SK-N-SH (cell line): Measurements from ENCODE around the gene LINC00237. TPM values are rescaled to one million over a fixed set of nuclear protein-coding genes. Genes with fewer than 3 reads are reported as not detected.

Source experiments
- CTCF ChIA-PET: fragments of 300-600, 350-600 bp; formaldehyde crosslinking; extraction: SDS; loops from one replicate; lab custom pipeline; 2021; lab: Yijun Ruan, JAX
- POLR2A ChIA-PET: fragments of 350-600 bp; sonication (Branson Sonifier 250); formaldehyde crosslinking; extraction: SDS; loops from one replicate; lab custom pipeline; 2020; ENCODE audit warnings: antibody characterized with exemption, inconsistent platforms; lab: Yijun Ruan, JAX
- DNase-seq: peaks from one replicate; pipeline ENCODE4 v3.0.0; 2012
- H2AFZ ChIP-seq: fragments of 200-600 bp; sonication (generic); 2 replicates; pipeline ENCODE4 v1.8.1; 2016; ENCODE audit warnings: antibody characterized with exemption, mild to moderate bottlenecking, low read depth
- H3F3A ChIP-seq: fragments of 200-600 bp; sonication (generic); replicated peaks from 2 replicates; pipeline ENCODE3; 2016; ENCODE audit warnings: antibody characterized with exemption, mild to moderate bottlenecking; ENCODE audit not compliant: insufficient read depth
- H3K27ac ChIP-seq, 2 experiments: fragments of 200-500 bp in 1 of 2; fragments of 200-600 bp in 1 of 2; sonication (Bioruptor generic) in 1 of 2; sonication (generic), shearing (Covaris generic) in 1 of 2; 2 replicates each; pipeline versions ENCODE4 v1.5.1 to v1.6.1; 2014 to 2016; ENCODE audit warnings: low read depth in 2 of 2, inconsistent platforms in 1 of 2, low read length in 1 of 2, mild to moderate bottlenecking in 1 of 2, mixed read lengths in 1 of 2
- H3K27me3 ChIP-seq: fragments of 200-600 bp; sonication (generic), shearing (Covaris generic); 2 replicates; pipeline ENCODE4 v1.6.1; 2016; ENCODE audit warnings: mixed run types; ENCODE audit not compliant: insufficient read depth
- H3K36me3 ChIP-seq, 2 experiments: fragments of 200-500 bp in 1 of 2; fragments of 200-600 bp in 1 of 2; sonication (Bioruptor generic) in 1 of 2; sonication (generic) in 1 of 2; replicated peaks in 1 of 2; 2 replicates each; pipeline versions ENCODE3 to v1.5.1; 2014 to 2016; ENCODE audit warnings: low read length in 1 of 2, mild to moderate bottlenecking in 1 of 2; ENCODE audit not compliant: insufficient read depth in 2 of 2, control insufficient read depth in 1 of 2
- H3K4me1 ChIP-seq, 2 experiments: fragments of 200-500 bp in 1 of 2; fragments of 200-600 bp in 1 of 2; sonication (Bioruptor generic) in 1 of 2; sonication (generic), shearing (Covaris generic) in 1 of 2; 2 replicates each; pipeline versions ENCODE4 v1.5.1 to v1.6.1; 2014 to 2016; ENCODE audit warnings: low read depth in 1 of 2, low read length in 1 of 2, mixed run types in 1 of 2; ENCODE audit not compliant: insufficient read depth in 2 of 2, control insufficient read depth in 1 of 2
- H3K4me2 ChIP-seq: fragments of 200-600 bp; sonication (generic), shearing (Covaris generic); 2 replicates; pipeline ENCODE4 v1.6.1; 2017; ENCODE audit warnings: mixed run types
- H3K4me3 ChIP-seq, 2 experiments: fragments of 200-500 bp in 1 of 2; fragments of 200-600 bp in 1 of 2; sonication (Bioruptor generic) in 1 of 2; sonication (generic), shearing (Covaris generic) in 1 of 2; 2 replicates each; pipeline versions ENCODE4 v1.5.1 to v1.8.1; 2014 to 2016; ENCODE audit warnings: low read depth in 2 of 2, inconsistent platforms in 1 of 2, low read length in 1 of 2, mild to moderate bottlenecking in 1 of 2, mixed read lengths in 1 of 2, moderate library complexity in 1 of 2
- H3K79me2 ChIP-seq: fragments of 200-600 bp; sonication (generic); 2 replicates; pipeline ENCODE4 v1.8.1; 2017; ENCODE audit warnings: mild to moderate bottlenecking; ENCODE audit not compliant: insufficient read depth
- H3K9ac ChIP-seq: fragments of 200-600 bp; sonication (generic); 2 replicates; pipeline ENCODE4 v1.6.1; 2017; ENCODE audit warnings: mixed run types
- H3K9me2 ChIP-seq: fragments of 200-600 bp; sonication (generic); 2 replicates; pipeline ENCODE4 v1.6.1; 2017; ENCODE audit warnings: mixed run types
- H3K9me3 ChIP-seq: fragments of 200-600 bp; sonication (generic); 2 replicates; pipeline ENCODE4 v1.6.1; 2017; ENCODE audit warnings: mixed run types, mild to moderate bottlenecking, moderate library complexity
- H4K20me1 ChIP-seq: fragments of 200-600 bp; sonication (generic); 2 replicates; pipeline ENCODE4 v1.6.1; 2017; ENCODE audit warnings: mild to moderate bottlenecking, mixed run types; ENCODE audit not compliant: insufficient read depth
- CHD2 ChIP-seq: fragments of 150-350 bp; IDR thresholded peaks from 2 replicates; pipeline ENCODE4 v1.6.1; 2018; ENCODE audit warnings: low read length; ENCODE audit not compliant: partially characterized antibody
- ELF1 ChIP-seq: IDR thresholded peaks from 2 replicates; pipeline ENCODE4 v1.4.0; 2012
- EZH2phosphoT487 ChIP-seq: fragments of 200-600 bp; sonication (generic); IDR thresholded peaks from 2 replicates; pipeline ENCODE4 v1.6.1; 2017; ENCODE audit warnings: low read depth, mixed run types, mild to moderate bottlenecking, antibody characterized with exemption, moderate library complexity, borderline replicate concordance
- FOSL2 ChIP-seq: IDR thresholded peaks from 2 replicates; pipeline ENCODE4 v1.4.0; 2012; ENCODE audit warnings: low read depth, mild to moderate bottlenecking, moderate library complexity, borderline replicate concordance
- FOXJ3 ChIP-seq: sonication (generic); formaldehyde crosslinking; IDR thresholded peaks from 2 replicates; pipeline ENCODE4 v1.5.1; 2020; ENCODE audit warnings: mild to moderate bottlenecking, missing genetic modification reagents
- GABPA ChIP-seq: IDR thresholded peaks from 2 replicates; pipeline ENCODE4 v1.4.0; 2012; ENCODE audit warnings: low read depth, mild to moderate bottlenecking
- MEF2A ChIP-seq: IDR thresholded peaks from 2 replicates; pipeline ENCODE4 v1.4.0; 2012; ENCODE audit warnings: low read depth, borderline replicate concordance
- NRF1 ChIP-seq: IDR thresholded peaks from 2 replicates; pipeline ENCODE4 v1.6.1; 2012; ENCODE audit warnings: low read depth, mild to moderate bottlenecking, low read length
- PBX3 ChIP-seq: IDR thresholded peaks from 2 replicates; pipeline ENCODE4; 2012
- RAD21 ChIP-seq: IDR thresholded peaks from 2 replicates; pipeline ENCODE4 v1.6.1; 2012; ENCODE audit warnings: mild to moderate bottlenecking, low read length
- RCOR1 ChIP-seq: fragments of 150-350 bp; IDR thresholded peaks from 2 replicates; pipeline ENCODE4 v1.6.1; 2017; ENCODE audit warnings: antibody characterized with exemption, low read length
- RFX5 ChIP-seq: IDR thresholded peaks from 2 replicates; pipeline ENCODE4 v1.6.1; 2012; ENCODE audit warnings: mild to moderate bottlenecking, improper control_type of control experiment, low read length
- RXRA ChIP-seq: IDR thresholded peaks from 2 replicates; pipeline ENCODE4 v1.4.0; 2012; ENCODE audit warnings: low read depth, mild to moderate bottlenecking, borderline replicate concordance
- SIN3A ChIP-seq: IDR thresholded peaks from 2 replicates; pipeline ENCODE4 v1.6.1; 2012; ENCODE audit warnings: low read depth, mild to moderate bottlenecking, low read length, moderate library complexity, borderline replicate concordance
- TCF12 ChIP-seq: IDR thresholded peaks from 2 replicates; pipeline ENCODE4 v1.4.0; 2012
- ZBTB33 ChIP-seq: IDR thresholded peaks from 2 replicates; pipeline ENCODE4 v1.4.0; 2012; ENCODE audit warnings: low read depth, borderline replicate concordance
- WGBS: methylation state at CpG from one replicate; pipeline ENCODE4 v1.1.6; 2017; ENCODE audit warnings: low lambda C conversion rate; 5-methylcytosine and 5-hydroxymethylcytosine counted together
- polyA plus RNA-seq, 3 experiments: library from polyadenylated mRNA; depleted of rRNA; stranded (reverse); fragments of >200 nt; gene quantifications; 2 replicates each; pipeline ENCODE4 v1.2.3, GENCODE V29; 2012
- TF ChIP-seq, protein P1 (sequence below): fragments of 200-600 bp; sonication (generic); IDR thresholded peaks from 2 replicates; pipeline ENCODE4 v1.6.1; 2017; ENCODE audit warnings: antibody characterized with exemption, mild to moderate bottlenecking, moderate library complexity
- TF ChIP-seq, protein P2 (sequence below): fragments of 150-350 bp; IDR thresholded peaks from 2 replicates; pipeline ENCODE4 v1.6.1; 2017; ENCODE audit warnings: antibody characterized with exemption, low read length, low read depth, borderline replicate concordance
- TF ChIP-seq, protein P3 (sequence below): IDR thresholded peaks from 2 replicates; pipeline ENCODE4 v1.4.0; 2012; ENCODE audit warnings: low read depth, borderline replicate concordance

The LINC00237 gene
- polyA plus RNA-seq, 1 of the 3 experiments (the other 2 are of a cell fraction), result not detected

GRCh38 chr20:21125849-21126580 lies 19.9 kb upstream of the LINC00237 start, which contains the start of gene KIZ (continued):
- TF ChIP-seq, protein P1, sequence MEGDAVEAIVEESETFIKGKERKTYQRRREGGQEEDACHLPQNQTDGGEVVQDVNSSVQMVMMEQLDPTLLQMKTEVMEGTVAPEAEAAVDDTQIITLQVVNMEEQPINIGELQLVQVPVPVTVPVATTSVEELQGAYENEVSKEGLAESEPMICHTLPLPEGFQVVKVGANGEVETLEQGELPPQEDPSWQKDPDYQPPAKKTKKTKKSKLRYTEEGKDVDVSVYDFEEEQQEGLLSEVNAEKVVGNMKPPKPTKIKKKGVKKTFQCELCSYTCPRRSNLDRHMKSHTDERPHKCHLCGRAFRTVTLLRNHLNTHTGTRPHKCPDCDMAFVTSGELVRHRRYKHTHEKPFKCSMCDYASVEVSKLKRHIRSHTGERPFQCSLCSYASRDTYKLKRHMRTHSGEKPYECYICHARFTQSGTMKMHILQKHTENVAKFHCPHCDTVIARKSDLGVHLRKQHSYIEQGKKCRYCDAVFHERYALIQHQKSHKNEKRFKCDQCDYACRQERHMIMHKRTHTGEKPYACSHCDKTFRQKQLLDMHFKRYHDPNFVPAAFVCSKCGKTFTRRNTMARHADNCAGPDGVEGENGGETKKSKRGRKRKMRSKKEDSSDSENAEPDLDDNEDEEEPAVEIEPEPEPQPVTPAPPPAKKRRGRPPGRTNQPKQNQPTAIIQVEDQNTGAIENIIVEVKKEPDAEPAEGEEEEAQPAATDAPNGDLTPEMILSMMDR, result peak; percentile 34; the same call in 1 of the 2 replicates
- TF ChIP-seq ZBTB33, result no peak
- TF ChIP-seq TCF12, result no peak
- TF ChIP-seq GABPA, result no peak

- peak; percentile 70 for DNase-seq
- Histone ChIP-seq H3K4me1 (peaks cover 0 to 6% of the 10 kb centered on the region in 2 experiments; a peak in 2 of 4 replicates), H2AFZ (peak overlapping the region; percentile 97), H4K20me1 (no peaks in the 10 kb centered on the region), H3K9me2 (no peaks in the 10 kb centered on the region), H3F3A (peaks cover 3% of the 10 kb centered on the region), H3K4me2 (peak overlapping the region; percentile 92), H3K36me3 (no peaks in the 10 kb centered on the region), H3K9ac (peak overlapping the region; percentile 38; the same call in 1 of the 2 replicates), H3K4me3 (peak overlapping the region; percentile 88 to 91), H3K79me2 (peaks cover 6% of the 10 kb centered on the region; the same call in 1 of the 2 replicates), H3K27me3 (no peaks in the 10 kb centered on the region), H3K27ac (peak overlapping the region in 1 of 2 experiments; percentile 43; a peak in 1 of 4 replicates), H3K9me3 (no peaks in the 10 kb centered on the region)
- POLR2A ChIA-PET, result no interaction called here
- WGBS, result 2% methylated on average over 20 of the region's 25 CpGs
- CTCF ChIA-PET, result interaction anchor here (0.7 to 2.3 kb wide), 3 partner anchors 10 to 265 kb away, joined by 3 to 11 read pairs (median 5); no protein-coding TSS in a partner anchor
- TF ChIP-seq, protein P2, sequence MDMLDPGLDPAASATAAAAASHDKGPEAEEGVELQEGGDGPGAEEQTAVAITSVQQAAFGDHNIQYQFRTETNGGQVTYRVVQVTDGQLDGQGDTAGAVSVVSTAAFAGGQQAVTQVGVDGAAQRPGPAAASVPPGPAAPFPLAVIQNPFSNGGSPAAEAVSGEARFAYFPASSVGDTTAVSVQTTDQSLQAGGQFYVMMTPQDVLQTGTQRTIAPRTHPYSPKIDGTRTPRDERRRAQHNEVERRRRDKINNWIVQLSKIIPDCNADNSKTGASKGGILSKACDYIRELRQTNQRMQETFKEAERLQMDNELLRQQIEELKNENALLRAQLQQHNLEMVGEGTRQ, result no peak
- TF ChIP-seq CHD2 (no peak), TCF12 (no peak), RFX5 (no peak), FOXJ3 (no peak), RCOR1 (0 out of 2 replicates have a peak, but pooled peaks have one; percentile 1), RXRA (no peak), FOSL2 (no peak), NRF1 (no peak), ELF1 (no peak), EZH2phosphoT487 (no peak), MEF2A (no peak), PBX3 (no peak), RAD21 (peak; percentile 13; the same call in 1 of the 2 replicates), SIN3A (no peak)
- TF ChIP-seq, protein P3, sequence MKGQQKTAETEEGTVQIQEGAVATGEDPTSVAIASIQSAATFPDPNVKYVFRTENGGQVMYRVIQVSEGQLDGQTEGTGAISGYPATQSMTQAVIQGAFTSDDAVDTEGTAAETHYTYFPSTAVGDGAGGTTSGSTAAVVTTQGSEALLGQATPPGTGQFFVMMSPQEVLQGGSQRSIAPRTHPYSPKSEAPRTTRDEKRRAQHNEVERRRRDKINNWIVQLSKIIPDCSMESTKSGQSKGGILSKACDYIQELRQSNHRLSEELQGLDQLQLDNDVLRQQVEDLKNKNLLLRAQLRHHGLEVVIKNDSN, result no peak
- TF ChIP-seq, protein P1, result peak; percentile 20; the same call in 1 of the 2 replicates
Measured at GRCh38 chr20:21125072-21125848, 19.1 kb upstream of the LINC00237 start.
